ENCODE measurements around the gene IDI2.
A peak's percentile ranks its signal among the peaks of the same experiment; 100 is the strongest.

IDI2 gene

DNA sequence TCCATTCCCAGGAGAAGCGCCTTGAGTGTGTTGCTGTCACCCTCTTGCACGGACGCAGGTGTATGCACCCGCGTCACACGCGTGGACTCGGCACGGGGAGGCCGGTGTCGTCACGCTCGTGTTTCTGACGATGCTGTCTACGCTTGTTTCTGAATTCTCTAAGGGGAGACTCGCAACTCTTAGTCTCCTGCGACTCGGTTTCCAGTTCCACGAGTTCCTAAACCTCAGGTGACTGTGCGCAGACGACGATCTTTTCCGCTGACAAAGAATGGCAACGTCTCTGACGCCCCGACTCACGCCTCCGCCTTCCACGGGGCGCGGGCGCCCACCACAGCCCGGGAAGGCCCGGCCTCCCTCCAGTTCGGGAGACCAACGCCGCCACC is 22.7 kb upstream of the IDI2 start:
- ChIA-PET POLR2A (ENCODE audit: low non-redundant PET) (interaction anchor here (0.6 kb wide), 1 partner anchor 168 kb away, joined by 5 read pairs; no protein-coding TSS in a partner anchor), CTCF (no interaction called here)
- peak overlapping the region; percentile 97 for H3K27ac ChIP-seq
- DNase-seq (ENCODE audit: low spot score): no peak
- TF ChIP-seq, protein P1, sequence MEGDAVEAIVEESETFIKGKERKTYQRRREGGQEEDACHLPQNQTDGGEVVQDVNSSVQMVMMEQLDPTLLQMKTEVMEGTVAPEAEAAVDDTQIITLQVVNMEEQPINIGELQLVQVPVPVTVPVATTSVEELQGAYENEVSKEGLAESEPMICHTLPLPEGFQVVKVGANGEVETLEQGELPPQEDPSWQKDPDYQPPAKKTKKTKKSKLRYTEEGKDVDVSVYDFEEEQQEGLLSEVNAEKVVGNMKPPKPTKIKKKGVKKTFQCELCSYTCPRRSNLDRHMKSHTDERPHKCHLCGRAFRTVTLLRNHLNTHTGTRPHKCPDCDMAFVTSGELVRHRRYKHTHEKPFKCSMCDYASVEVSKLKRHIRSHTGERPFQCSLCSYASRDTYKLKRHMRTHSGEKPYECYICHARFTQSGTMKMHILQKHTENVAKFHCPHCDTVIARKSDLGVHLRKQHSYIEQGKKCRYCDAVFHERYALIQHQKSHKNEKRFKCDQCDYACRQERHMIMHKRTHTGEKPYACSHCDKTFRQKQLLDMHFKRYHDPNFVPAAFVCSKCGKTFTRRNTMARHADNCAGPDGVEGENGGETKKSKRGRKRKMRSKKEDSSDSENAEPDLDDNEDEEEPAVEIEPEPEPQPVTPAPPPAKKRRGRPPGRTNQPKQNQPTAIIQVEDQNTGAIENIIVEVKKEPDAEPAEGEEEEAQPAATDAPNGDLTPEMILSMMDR (conservative IDR thresholded peaks at IDR 0.05; ENCODE audit: low read depth): no peak

DNA sequence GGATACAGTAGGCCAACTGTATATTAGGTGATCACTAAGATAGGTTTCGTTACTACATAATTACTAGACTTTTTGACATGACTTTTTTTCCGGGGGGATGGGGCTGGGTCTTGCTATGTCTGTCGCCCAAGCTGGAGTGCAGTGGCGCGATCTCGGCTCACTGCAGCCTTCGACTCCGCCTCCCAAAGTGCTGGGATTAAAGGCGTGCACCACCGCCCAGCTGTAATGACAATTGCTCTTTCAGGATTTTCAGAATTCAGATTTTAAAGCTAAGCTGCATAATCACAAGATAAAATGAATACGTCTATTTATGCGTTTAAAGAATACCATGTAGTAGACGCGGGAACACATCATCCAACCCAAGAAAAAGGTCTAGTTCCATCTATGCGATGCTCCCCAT is 22.3 kb upstream of the IDI2 start:
- TF ChIP-seq, protein P1 (conservative IDR thresholded peaks at IDR 0.05; ENCODE audit: low read depth): no peak
- DNase-seq (ENCODE audit: low spot score): no peak
- ChIA-PET CTCF (no interaction called here), POLR2A (ENCODE audit: low non-redundant PET) (interaction anchor here (0.6 kb wide), 1 partner anchor 168 kb away, joined by 5 read pairs; no protein-coding TSS in a partner anchor)
- H3K27ac ChIP-seq: peak overlapping the region; percentile 97

DNA sequence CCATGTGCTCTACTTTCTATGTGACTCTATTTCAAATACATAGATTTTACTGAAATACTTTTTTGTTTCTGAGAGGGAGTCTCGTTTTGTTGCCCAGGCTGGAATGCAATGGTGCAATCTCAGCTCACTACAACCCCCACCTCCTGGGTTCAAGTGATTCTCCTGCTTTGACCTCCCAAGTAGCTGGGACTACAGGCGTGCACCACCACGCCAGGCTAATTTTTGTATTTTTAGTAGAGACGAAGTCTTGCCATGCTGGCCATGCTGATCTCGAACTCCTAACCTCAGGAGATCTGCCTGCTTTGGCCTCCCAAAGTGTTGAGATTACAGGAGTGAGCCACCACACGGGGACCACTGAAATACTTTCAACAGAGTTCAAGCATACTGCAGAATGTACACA is 19.8 kb upstream of the IDI2 start:
- POLR2A ChIA-PET (ENCODE audit: low non-redundant PET): no interaction called here
- CTCF ChIA-PET: no interaction called here
- peak overlapping the region; percentile 51 for H3K27ac ChIP-seq
- DNase-seq (ENCODE audit: low spot score): no peak
- TF ChIP-seq, protein P1 (conservative IDR thresholded peaks at IDR 0.05; ENCODE audit: low read depth): no peak

DNA sequence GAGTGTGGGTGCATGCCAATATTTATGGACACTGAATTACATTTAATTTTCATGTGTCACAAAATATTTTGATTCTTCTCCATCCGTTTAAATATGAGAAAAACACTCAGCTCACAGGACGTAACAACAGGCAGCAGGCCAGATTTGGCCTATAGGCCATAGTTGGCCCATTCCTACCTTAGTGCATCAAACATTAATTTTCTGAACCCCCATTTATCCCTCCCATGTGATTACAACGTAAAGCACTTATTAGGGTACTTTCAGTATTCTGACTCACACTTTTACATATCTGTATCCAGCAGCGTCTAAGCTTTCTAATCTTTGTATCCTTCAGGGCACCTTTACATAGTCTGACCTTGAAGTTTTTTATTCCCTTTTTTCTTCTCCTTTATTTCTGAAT is 19.3 kb upstream of the IDI2 start:
- H3K27ac ChIP-seq: no peak overlapping the region
- ChIA-PET POLR2A (ENCODE audit: low non-redundant PET) (no interaction called here), CTCF (no interaction called here)
- TF ChIP-seq, protein P1 (conservative IDR thresholded peaks at IDR 0.05; ENCODE audit: low read depth): no peak
- no peak for DNase-seq (ENCODE audit: low spot score)

DNA sequence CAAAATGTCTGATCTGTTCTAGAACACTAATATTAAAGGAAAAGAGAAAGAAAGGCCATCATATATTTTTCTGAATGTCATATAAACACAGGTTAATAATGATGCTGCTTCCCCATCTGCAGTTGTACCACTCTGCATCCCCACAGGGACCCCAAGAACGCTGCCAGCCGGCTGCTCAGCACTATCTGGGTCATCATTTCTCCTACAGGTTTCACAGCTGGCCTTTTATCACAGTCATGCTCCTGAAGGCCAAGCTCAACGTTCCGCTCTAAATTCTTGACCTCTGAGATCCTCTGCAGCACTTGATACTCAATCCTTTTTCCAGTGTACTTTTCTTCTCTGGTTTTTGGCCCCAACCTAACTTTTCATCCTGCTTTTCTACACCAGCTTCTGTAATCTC is 18.5 kb upstream of the IDI2 start:
- no peak for DNase-seq (ENCODE audit: low spot score)
- POLR2A ChIA-PET (ENCODE audit: low non-redundant PET): no interaction called here
- H3K27ac ChIP-seq: 0 out of 2 replicates have a peak overlapping the region, but pooled peaks have one; percentile 39
- CTCF ChIA-PET: no interaction called here
- TF ChIP-seq, protein P1 (conservative IDR thresholded peaks at IDR 0.05; ENCODE audit: low read depth): no peak

DNA sequence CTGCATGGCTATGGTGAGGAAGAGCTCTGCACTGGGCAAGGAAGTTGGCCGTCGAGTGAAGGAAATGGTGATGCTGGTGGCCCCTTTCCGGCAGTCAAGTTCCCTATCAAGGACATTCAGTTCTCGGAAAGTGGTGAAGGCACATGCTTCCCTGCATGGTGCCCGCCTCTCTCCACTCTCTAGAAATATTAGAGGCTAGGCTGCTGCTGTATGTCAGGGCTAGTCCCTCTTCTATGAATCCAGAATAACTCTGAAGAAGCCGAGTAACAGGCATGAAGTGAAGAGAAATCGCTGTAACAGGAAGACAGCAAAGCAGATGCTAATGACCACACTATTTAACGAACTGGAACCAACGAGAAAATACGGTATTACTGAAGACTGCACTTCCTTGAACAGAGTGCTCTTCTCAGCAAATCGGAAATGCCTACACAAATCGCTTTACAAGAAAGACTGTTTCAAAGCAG is 17.9 kb upstream of the IDI2 start:
- DNase-seq (ENCODE audit: low spot score): no peak
- TF ChIP-seq, protein P1 (conservative IDR thresholded peaks at IDR 0.05; ENCODE audit: low read depth): no peak
- CTCF ChIA-PET: no interaction called here
- peak overlapping the region; percentile 32; the same call in 1 of the 2 replicates for H3K27ac ChIP-seq
- POLR2A ChIA-PET (ENCODE audit: low non-redundant PET): no interaction called here

DNA sequence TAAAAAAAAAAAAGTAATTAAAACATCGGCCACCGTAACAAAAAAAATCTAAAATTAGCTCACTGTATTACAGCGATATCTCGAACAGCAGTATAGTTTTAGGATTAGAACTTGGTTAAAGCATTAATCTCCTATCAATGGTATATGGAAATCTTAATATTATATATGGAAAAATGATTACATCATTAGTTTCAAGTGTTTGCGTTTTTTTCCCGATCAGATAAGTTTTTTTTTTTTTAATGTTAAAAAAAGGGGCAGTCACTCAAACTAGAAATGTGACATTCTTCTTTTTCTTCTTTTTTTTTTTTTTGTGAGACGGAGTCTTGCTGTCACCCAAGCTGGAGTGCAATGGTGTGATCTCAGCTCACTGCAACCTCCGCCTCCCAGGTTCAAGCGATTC is 15.9 kb upstream of the IDI2 start:
- ChIA-PET POLR2A (ENCODE audit: low non-redundant PET) (no interaction called here), CTCF (no interaction called here)
- TF ChIP-seq, protein P1 (conservative IDR thresholded peaks at IDR 0.05; ENCODE audit: low read depth): no peak
- H3K27ac ChIP-seq: no peak overlapping the region
- DNase-seq (ENCODE audit: low spot score): no peak
